Measurements from ENCODE around the gene SLC39A5. TPM values are rescaled to one million over a fixed set of nuclear protein-coding genes. Genes with fewer than 3 reads are reported as not detected.
"Not testable (repeated sequence)": the region's sequence is repeated elsewhere in the genome, so short reads cannot be mapped to it uniquely, and the experiment has no call there.

SLC39A5 gene
- total RNA-seq, 2 donors from 2014 or later = 158 to 163 TPM

GRCh38 chr12:56282030-56282429, 52.2 kb downstream of the SLC39A5 start:
- no peak for DNase-seq
- H3K4me1 ChIP-seq = no peaks in the 10 kb centered on the region
- H3K9me3 ChIP-seq = no peaks in the 10 kb centered on the region
- intact Hi-C loops (cut with DNase I) = no loop called here
- peaks cover 28% of the 10 kb centered on the region for H3K36me3 ChIP-seq
- H3K9ac ChIP-seq (ENCODE audit: low read depth in 2 of 2, low read length in 2 of 2) = no peak overlapping the region
- no peaks in the 10 kb centered on the region for H3K27me3 ChIP-seq
- no peak for TF ChIP-seq CTCF (IDR thresholded peaks at IDR 0.05)
- no peak overlapping the region for H3K27ac ChIP-seq
- no peak overlapping the region for H3K4me3 ChIP-seq

GRCh38 chr12:56282579-56282978, 52.7 kb downstream of the SLC39A5 start:
- Histone ChIP-seq H3K36me3 (peaks cover 28% of the 10 kb centered on the region), H3K27ac (no peak overlapping the region), H3K4me1 (no peaks in the 10 kb centered on the region), H3K27me3 (no peaks in the 10 kb centered on the region), H3K4me3 (no peak overlapping the region), H3K9me3 (no peaks in the 10 kb centered on the region), H3K9ac (ENCODE audit: low read depth in 2 of 2, low read length in 2 of 2) (no peak overlapping the region)
- no peak for TF ChIP-seq CTCF (IDR thresholded peaks at IDR 0.05)
- intact Hi-C loops (cut with DNase I) = no loop called here
- no peak for DNase-seq

GRCh38 chr12:56284263-56284662, 54.4 kb downstream of the SLC39A5 start:
- H3K27ac ChIP-seq; intact Hi-C loops (cut with DNase I): not testable (repeated sequence)
- peaks cover 25% of the 10 kb centered on the region for H3K36me3 ChIP-seq

GRCh38 chr12:56286044-56286830, 56.4 kb downstream of the SLC39A5 start:
- no peak overlapping the region for H3K27ac ChIP-seq
- DNase-seq = no peak
- H3K4me1 ChIP-seq = no peaks in the 10 kb centered on the region
- peaks cover 29% of the 10 kb centered on the region for H3K36me3 ChIP-seq
- no peak for TF ChIP-seq CTCF (IDR thresholded peaks at IDR 0.05)
- intact Hi-C loops (cut with DNase I) = no loop called here
- no peaks in the 10 kb centered on the region for H3K9me3 ChIP-seq
- H3K4me3 ChIP-seq = no peak overlapping the region
- H3K9ac ChIP-seq (ENCODE audit: low read depth in 2 of 2, low read length in 2 of 2) = no peak overlapping the region
- H3K27me3 ChIP-seq = no peaks in the 10 kb centered on the region

More at GRCh38 chr12:56284263-56284662, 54.4 kb downstream of the SLC39A5 start:
- DNase-seq; H3K4me1 ChIP-seq; H3K9me3 ChIP-seq; H3K4me3 ChIP-seq; H3K9ac ChIP-seq (ENCODE audit: low read depth in 2 of 2, low read length in 2 of 2); H3K27me3 ChIP-seq: not testable (repeated sequence)

Other genes with a start within 250 kb of the SLC39A5 start
- 10 to 100 TPM; 25.8 to 35.8 TPM for gene SUOX, start 232.8 kb upstream of the SLC39A5 start, total RNA-seq
- 1 to 10 TPM; 4.7 to 5.6 TPM for gene IKZF4, start 209.0 kb upstream of the SLC39A5 start, total RNA-seq
- gene RPS26, start 188.1 kb upstream of the SLC39A5 start, total RNA-seq = 10 to 100 TPM; 53.1 to 80.5 TPM
- gene ERBB3, start 149.9 kb upstream of the SLC39A5 start, total RNA-seq = 100 to 1,000 TPM; 158 to 206 TPM
- 100 to 1,000 TPM in 1 of 2 donors, 10 to 100 TPM in 1; 69.6 to 155 TPM for gene PA2G4, start 125.5 kb upstream of the SLC39A5 start, total RNA-seq
- 1,000 to 10,000 TPM; 3,248 to 3,669 TPM for gene RPL41, start 113.4 kb upstream of the SLC39A5 start, total RNA-seq
- gene ZC3H10, start 111.8 kb upstream of the SLC39A5 start, total RNA-seq = 1 to 10 TPM; 3.5 to 6.1 TPM
- 10 to 100 TPM; 63.9 to 72.8 TPM for gene ESYT1, start 101.8 kb upstream of the SLC39A5 start, total RNA-seq
- gene MYL6B, start 77.5 kb upstream of the SLC39A5 start, total RNA-seq = 10 to 100 TPM; 18.6 to 19.1 TPM
- 1,000 to 10,000 TPM; 1,641 to 1,922 TPM for gene MYL6, start 71.7 kb upstream of the SLC39A5 start, total RNA-seq
- 10 to 100 TPM; 80.1 to 84.2 TPM for gene SMARCC2, start 40.6 kb upstream of the SLC39A5 start, total RNA-seq
- 10 to 100 TPM; 29.0 to 36.0 TPM for gene RNF41, start 8.1 kb upstream of the SLC39A5 start, total RNA-seq
- gene NABP2, start 5.7 kb upstream of the SLC39A5 start, total RNA-seq = 10 to 100 TPM; 30.3 to 68.4 TPM
- 10 to 100 TPM; 39.3 to 57.7 TPM for gene ANKRD52, start 28.3 kb downstream of the SLC39A5 start, total RNA-seq
- 1 to 10 TPM; 4.2 to 4.5 TPM for gene COQ10A, start 36.9 kb downstream of the SLC39A5 start, total RNA-seq
- gene CS, start 70.3 kb downstream of the SLC39A5 start, total RNA-seq = 100 to 1,000 TPM; 367 to 437 TPM
- gene CNPY2, start 85.9 kb downstream of the SLC39A5 start, total RNA-seq = 100 to 1,000 TPM in 1 of 2 donors, 10 to 100 TPM in 1; 76.8 to 144 TPM
- gene PAN2, start 103.9 kb downstream of the SLC39A5 start, total RNA-seq = 10 to 100 TPM; 48.1 to 68.0 TPM
- under 1 TPM in 1 of 2 donors, not detected in 1; 0.27 TPM for gene IL23A, start 108.8 kb downstream of the SLC39A5 start, total RNA-seq
- gene STAT2, start 130.1 kb downstream of the SLC39A5 start, total RNA-seq = 10 to 100 TPM; 62.6 to 63.2 TPM
- gene APOF, start 132.8 kb downstream of the SLC39A5 start, total RNA-seq = under 1 TPM in 1 of 2 donors, not detected in 1; 0.15 TPM
- 10 to 100 TPM in 1 of 2 donors, 1 to 10 TPM in 1; 9.1 to 36.4 TPM for gene TIMELESS, start 219.4 kb downstream of the SLC39A5 start, total RNA-seq
- not detected for gene MIP, start 224.6 kb downstream of the SLC39A5 start, total RNA-seq
- 1 to 10 TPM; 4.0 to 4.2 TPM for gene SPRYD4, start 238.5 kb downstream of the SLC39A5 start, total RNA-seq

Measured in colonic mucosa (tissue), 4 donors.